ENCODE results near the gene CLPSL2. TPM values are rescaled to one million over a fixed set of nuclear protein-coding genes. Genes with fewer than 3 reads are reported as not detected.

The CLPSL2 gene
- polyA plus RNA-seq, 3 donors: not detected

DNA sequence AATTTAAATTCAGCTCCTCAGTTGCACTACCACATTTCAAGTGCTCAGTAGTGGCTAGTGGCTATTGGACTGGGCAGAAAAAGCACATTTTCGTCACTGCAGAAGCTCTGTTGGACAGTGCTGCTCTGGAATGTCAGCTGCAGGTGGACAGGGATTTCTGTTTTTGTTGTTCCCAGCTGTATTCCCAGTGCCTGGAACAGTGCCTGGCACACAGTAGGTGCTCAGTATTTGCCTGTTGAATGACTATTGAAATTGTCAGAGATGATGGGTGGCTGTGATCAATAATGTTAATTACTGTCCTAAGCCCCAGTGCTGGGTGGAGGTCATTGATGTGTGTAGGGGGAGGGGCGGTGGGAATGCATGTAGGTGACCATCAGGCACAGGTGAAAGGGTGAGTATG lies 9.9 kb downstream of the CLPSL2 start:
- no peak for DNase-seq (ENCODE audit: low read depth in 3 of 3, low spot score in 2 of 3)

DNA sequence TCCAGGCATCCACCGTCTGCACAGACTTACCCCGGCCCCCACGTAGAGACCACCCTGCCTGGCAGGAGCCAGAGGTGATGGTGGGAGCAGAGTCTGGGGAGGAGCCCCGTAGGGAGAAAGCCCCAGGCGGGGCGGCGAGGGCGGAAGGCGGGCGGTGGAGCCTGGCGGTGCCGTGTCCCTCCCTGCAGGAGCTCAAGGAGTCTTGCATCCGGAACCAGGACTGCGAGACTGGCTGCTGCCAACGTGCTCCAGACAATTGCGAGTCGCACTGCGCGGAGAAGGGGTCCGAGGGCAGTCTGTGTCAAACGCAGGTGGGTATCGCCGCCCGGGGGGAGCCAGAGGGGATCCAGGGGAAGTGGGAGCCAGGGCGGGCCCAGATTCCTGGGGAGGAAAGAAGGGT lies 10.4 kb downstream of the CLPSL2 start:
- DNase-seq (ENCODE audit: low read depth in 3 of 3, low spot score in 2 of 3): no peak

- DNase-seq (ENCODE audit: low read depth in 3 of 3, low spot score in 2 of 3): no peak
Observed at GRCh38 chr6:35787266-35788218, 11.1 kb downstream of the CLPSL2 start.

DNA sequence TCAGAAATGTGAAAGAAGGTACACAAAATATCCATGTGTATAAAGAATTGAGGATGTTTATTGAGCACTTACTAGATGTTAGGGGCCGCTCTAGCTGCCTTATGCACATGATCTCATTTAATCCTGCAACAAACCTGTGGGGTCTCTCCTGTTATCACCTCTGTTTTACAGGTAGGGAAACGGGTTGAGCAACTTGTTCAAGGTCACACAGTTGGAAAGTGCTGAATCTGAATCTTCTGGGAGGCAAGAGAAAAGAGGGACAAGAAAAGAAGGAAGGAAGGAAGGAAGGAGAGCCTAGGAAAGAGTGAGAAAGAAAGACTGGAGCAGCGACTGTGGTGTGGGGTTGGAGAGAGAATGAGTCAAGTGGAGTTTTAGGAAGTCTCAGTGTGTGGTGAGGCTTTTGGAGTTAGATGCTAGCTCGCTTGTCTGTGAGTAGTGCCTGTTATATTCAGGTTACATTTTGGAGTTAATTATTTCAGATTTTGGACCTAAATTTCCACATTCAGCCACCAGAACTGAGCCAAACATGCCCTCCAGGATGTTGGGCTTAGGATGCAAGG lies 12.1 kb downstream of the CLPSL2 start:
- no peak for DNase-seq (ENCODE audit: low read depth in 3 of 3, low spot score in 2 of 3)

DNA sequence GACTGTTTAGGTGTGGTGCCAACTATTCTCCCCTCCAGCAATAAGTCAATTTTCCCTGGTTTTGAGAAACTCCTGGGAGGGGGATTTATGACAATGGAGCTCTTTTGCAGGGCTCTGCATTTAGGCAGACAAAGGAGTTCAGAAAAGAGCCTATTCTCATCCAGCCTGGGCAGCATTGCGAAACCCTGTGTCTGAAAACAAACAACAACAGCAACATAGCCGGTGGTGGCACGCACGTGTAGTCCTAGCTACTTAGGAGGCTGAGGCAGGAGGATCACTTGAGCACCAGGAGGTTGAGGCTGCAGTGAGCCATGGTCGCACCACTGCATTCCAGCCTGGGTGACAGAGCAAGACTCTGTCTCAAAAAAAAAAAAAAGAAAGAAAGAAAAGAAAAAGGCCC lies 14.3 kb downstream of the CLPSL2 start:
- DNase-seq (ENCODE audit: low read depth in 3 of 3, low spot score in 2 of 3): no peak

- no peak for DNase-seq (ENCODE audit: low read depth in 3 of 3, low spot score in 2 of 3)
Observed at GRCh38 chr6:35794536-35795452, 18.4 kb downstream of the CLPSL2 start.

DNA sequence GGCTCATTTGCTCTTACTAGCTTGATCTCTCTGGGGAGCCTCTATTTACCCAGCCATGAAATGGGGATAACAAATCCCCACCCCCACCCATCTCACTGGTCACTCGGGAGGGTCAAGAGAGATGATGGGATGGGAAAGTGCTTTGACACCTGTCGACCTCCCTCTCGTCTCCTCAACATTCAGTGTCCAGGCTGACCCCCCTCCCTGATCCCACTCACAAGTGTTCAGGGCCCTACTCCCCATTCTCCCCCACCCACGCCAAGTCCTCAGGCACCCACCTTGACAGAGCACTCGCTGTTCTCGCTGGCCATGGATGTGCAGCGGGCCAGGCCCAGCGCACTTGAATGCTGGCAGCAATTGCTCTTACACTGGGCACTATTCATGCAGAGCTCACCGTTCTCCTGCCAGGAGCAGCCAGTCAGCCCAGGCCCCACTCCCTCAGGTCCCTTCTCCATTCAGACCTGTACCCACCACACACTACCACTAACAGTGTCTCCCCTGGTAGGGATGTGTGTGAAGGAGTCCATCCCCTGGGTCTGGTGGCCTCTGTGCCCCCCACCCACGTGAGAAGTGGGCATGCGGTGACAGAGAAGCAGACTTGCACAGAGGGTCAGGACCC lies 19.2 kb downstream of the CLPSL2 start:
- DNase-seq (ENCODE audit: low read depth in 3 of 3, low spot score in 2 of 3): no peak

DNA sequence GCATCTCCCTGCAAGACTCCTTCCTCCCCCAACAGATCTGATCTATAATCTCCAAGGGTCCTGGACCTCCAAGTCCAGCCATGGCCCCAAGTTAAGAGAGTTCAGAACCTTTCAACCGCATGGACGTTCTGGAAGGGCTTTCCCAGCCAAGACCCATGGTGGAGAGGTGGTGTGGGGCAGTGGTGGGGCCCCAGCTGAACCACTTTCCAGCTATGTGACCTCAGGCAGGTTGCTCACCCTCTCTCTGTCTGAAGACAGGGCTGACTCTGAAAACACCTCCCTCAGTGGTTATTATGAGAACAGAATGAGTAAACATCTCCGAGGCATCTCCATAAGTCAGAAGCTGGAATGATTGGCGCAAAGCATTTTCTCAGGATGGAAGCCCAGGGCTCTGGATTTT lies 19.8 kb downstream of the CLPSL2 start:
- DNase-seq (ENCODE audit: low read depth in 3 of 3, low spot score in 2 of 3): no peak

- no peak for DNase-seq (ENCODE audit: low read depth in 3 of 3, low spot score in 2 of 3)
Observed at GRCh38 chr6:35797837-35798526, 21.6 kb downstream of the CLPSL2 start.

GRCh38 chr6:35798706-35799105 lies 22.3 kb downstream of the CLPSL2 start:
- DNase-seq (ENCODE audit: low read depth in 3 of 3, low spot score in 2 of 3): no peak

- DNase-seq (ENCODE audit: low read depth in 3 of 3, low spot score in 2 of 3): no peak
Observed at GRCh38 chr6:35801148-35801547, 24.8 kb downstream of the CLPSL2 start.

DNA sequence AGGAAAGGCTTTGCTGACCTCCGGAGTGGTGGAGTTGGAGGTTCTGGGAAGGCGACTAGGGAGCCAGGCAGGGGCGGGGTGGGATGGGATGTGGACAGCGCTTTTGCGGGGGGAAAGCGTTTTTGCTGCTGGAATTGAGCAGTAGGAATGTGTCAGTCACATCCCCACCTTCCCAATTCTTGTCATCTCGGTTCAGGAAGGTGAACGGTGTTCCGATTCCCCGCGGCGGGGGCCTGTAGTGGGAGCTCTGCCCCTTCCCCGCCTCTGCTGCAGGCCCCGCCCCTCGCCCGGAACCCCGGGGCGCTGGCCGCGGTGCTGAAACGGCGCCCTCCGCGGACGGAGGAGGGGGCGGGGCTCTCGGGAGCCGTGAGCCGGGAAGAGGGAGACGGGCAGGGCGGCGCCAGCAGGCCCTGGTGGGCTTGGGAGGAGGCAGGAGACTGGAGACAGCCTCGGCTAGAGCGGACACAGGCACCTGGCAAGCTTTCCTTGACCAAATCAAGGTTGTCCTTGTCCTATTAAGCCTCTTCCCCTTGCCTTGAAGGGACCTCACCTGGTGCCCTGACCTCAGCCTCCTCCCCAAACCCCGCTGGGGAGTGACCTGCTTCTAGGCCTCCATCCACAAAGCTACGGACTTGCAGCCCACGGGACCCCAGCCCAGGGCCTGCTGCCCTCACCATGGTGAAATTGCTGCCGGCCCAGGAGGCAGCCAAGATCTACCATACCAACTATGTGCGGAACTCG lies 28.8 kb downstream of the CLPSL2 start, which contains the start of gene LHFPL5:
Gene LHFPL5, plus strand, starts transcription at position 357 of the 741 bp plus-strand sequence. Its CDS starts 319 bp downstream, at position 676.
- peak; percentile 18 to 51 (median 37) for DNase-seq (ENCODE audit: low read depth in 3 of 3, low spot score in 2 of 3)

DNA sequence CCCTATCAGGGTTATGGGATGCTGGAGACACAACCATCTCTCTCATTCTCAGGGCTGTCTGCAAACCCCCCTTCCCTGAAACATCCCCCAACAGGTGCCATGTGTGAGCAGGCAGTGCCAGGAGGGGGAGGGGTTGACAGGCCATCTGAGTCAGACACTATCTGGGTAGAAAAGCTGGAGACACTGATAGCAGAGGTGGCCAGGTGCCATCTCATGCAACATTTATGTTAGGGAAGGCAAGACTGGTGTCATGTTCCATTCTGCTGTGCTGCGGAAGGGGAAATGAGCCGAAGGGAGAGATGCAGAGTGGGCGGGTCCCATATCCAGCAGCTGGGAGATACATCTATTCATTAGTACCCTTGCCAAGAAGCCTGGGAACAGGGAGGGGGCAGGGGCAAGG lies 32.3 kb downstream of the CLPSL2 start:
- no peak for DNase-seq (ENCODE audit: low read depth in 3 of 3, low spot score in 2 of 3)

GRCh38 chr6:35809809-35810208 lies 33.4 kb downstream of the CLPSL2 start:
- no peak for DNase-seq (ENCODE audit: low read depth in 3 of 3, low spot score in 2 of 3)

- DNase-seq (ENCODE audit: low read depth in 3 of 3, low spot score in 2 of 3): no peak
Observed at GRCh38 chr6:35810971-35811698, 34.7 kb downstream of the CLPSL2 start.

DNA sequence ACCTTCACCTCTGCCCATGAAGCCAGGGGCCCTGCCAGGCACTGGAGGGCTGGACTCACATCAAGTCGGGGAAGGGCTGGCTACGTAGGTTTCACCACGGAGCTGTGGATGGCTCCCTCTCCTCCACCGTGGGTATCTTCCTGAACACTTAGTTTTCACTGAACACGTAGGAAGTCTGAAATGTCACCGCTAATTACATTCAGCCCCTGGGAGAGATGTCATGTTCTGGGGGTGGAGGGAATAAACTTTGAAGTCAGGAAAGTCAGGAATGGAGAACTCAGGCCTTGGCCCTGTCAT lies 35.2 kb downstream of the CLPSL2 start:
- no peak for DNase-seq (ENCODE audit: low read depth in 3 of 3, low spot score in 2 of 3)

- DNase-seq (ENCODE audit: low read depth in 3 of 3, low spot score in 2 of 3): no peak
Observed at GRCh38 chr6:35817515-35817914, 41.1 kb downstream of the CLPSL2 start.

DNA sequence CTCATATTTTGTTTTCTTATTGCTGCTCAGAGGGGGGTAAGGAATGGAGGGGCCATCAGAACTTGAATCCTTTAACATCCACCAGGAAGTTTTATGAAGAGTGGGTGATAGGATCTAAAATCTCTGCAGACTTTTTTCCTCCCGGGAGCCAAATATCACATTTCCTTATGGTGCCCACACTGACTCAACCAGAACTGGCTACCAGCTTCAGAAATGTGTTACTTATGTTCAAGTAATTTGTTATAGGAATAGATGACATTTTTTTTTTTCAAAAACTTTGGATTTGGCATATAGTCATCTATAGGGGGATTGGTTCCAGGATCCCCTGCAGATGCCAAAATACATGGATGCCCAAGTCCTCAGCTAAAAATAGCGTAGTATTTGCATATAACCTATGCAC lies 47.2 kb downstream of the CLPSL2 start:
- no peak for DNase-seq (ENCODE audit: low read depth in 3 of 3, low spot score in 2 of 3)

All from right renal cortex interstitium (tissue), 3 donors.